Upper lobe of right lung (tissue), 1 donor: ENCODE results near the gene DUSP7. TPM values are rescaled to one million over a fixed set of nuclear protein-coding genes. Genes with fewer than 3 reads are reported as not detected.

Source experiments
- ATAC-seq: fragments of 200-7000 bp; cut with Tn5 transposase; one replicate; pipeline ENCODE4 v1.9.1; 2020; ENCODE audit warnings: mild to moderate bottlenecking, moderate library complexity
- DNase-seq: peaks from one replicate; pipeline ENCODE4 v3.0.0-alpha.2; 2020
- H3K27ac ChIP-seq: fragments of 200-600 bp; one replicate; pipeline ENCODE4 v1.8.0; 2022
- H3K27me3 ChIP-seq: fragments of 200-600 bp; one replicate; pipeline ENCODE4 v1.8.0; 2022; ENCODE audit warnings: mild to moderate bottlenecking
- H3K36me3 ChIP-seq: fragments of 200-600 bp; one replicate; pipeline ENCODE4 v1.8.0; 2022
- H3K4me1 ChIP-seq: fragments of 200-600 bp; one replicate; pipeline ENCODE4 v1.8.0; 2022
- H3K4me3 ChIP-seq: fragments of 200-600 bp; one replicate; pipeline ENCODE4 v1.8.0; 2022; ENCODE audit warnings: mild to moderate bottlenecking
- H3K9me3 ChIP-seq: fragments of 200-600 bp; one replicate; pipeline ENCODE4 v1.8.0; 2022
- intact Hi-C: fragments of 100-400 bp; cut with DNase I; formaldehyde crosslinking; loops from one replicate; pipeline ENCODE4 v1.11.0; 2022
- total RNA-seq: library from RNA; stranded (reverse); fragmentation: NEBNext Ultra II Directional; extraction: Animal tissue kit (Norgen Biotek cat#: 25700); gene quantifications from one replicate; pipeline ENCODE4 v1.2.1, GENCODE V29; 2021
- TF ChIP-seq, protein P1 (sequence below): fragments of 200-600 bp; IDR thresholded peaks from one replicate; pipeline ENCODE4 v1.8.0; 2022; ENCODE audit warnings: antibody characterized with exemption
- donor health status: DM: no; HTN: yes; CAD: no; lungs with severe emphysema.

DUSP7 gene
- total RNA-seq, 1 donor from 2014 or later: 40.7 TPM

- Histone ChIP-seq H3K4me3 (no peak overlapping the region), H3K27ac (no peak overlapping the region), H3K4me1 (peaks cover 12% of the 10 kb centered on the region), H3K9me3 (no peaks in the 10 kb centered on the region), H3K27me3 (no peaks in the 10 kb centered on the region), H3K36me3 (no peaks in the 10 kb centered on the region)
- DNase-seq (no peak), ATAC-seq (no peak)
- intact Hi-C loops: no loop called here
- TF ChIP-seq, protein P1, sequence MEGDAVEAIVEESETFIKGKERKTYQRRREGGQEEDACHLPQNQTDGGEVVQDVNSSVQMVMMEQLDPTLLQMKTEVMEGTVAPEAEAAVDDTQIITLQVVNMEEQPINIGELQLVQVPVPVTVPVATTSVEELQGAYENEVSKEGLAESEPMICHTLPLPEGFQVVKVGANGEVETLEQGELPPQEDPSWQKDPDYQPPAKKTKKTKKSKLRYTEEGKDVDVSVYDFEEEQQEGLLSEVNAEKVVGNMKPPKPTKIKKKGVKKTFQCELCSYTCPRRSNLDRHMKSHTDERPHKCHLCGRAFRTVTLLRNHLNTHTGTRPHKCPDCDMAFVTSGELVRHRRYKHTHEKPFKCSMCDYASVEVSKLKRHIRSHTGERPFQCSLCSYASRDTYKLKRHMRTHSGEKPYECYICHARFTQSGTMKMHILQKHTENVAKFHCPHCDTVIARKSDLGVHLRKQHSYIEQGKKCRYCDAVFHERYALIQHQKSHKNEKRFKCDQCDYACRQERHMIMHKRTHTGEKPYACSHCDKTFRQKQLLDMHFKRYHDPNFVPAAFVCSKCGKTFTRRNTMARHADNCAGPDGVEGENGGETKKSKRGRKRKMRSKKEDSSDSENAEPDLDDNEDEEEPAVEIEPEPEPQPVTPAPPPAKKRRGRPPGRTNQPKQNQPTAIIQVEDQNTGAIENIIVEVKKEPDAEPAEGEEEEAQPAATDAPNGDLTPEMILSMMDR: no peak
Measured at GRCh38 chr3:52078781-52079560, 22.6 kb upstream of the DUSP7 start.

GRCh38 chr3:52077925-52078324 lies 21.6 kb upstream of the DUSP7 start:
- Histone ChIP-seq H3K36me3 (no peaks in the 10 kb centered on the region), H3K9me3 (no peaks in the 10 kb centered on the region), H3K4me1 (peaks cover 12% of the 10 kb centered on the region), H3K27ac (peak overlapping the region; percentile 42), H3K4me3 (no peak overlapping the region), H3K27me3 (no peaks in the 10 kb centered on the region)
- TF ChIP-seq, protein P1: no peak
- intact Hi-C loops: no loop called here
- DNase-seq: no peak
- peak; percentile 71 for ATAC-seq

- Histone ChIP-seq H3K36me3 (no peaks in the 10 kb centered on the region), H3K27me3 (no peaks in the 10 kb centered on the region), H3K9me3 (no peaks in the 10 kb centered on the region), H3K4me1 (peaks cover 13% of the 10 kb centered on the region), H3K4me3 (no peak overlapping the region), H3K27ac (peak overlapping the region; percentile 42)
- TF ChIP-seq, protein P1: no peak
- DNase-seq (no peak), ATAC-seq (peak; percentile 20)
- intact Hi-C loops: no loop called here
Measured at GRCh38 chr3:52076896-52077780, 20.8 kb upstream of the DUSP7 start.

DNA sequence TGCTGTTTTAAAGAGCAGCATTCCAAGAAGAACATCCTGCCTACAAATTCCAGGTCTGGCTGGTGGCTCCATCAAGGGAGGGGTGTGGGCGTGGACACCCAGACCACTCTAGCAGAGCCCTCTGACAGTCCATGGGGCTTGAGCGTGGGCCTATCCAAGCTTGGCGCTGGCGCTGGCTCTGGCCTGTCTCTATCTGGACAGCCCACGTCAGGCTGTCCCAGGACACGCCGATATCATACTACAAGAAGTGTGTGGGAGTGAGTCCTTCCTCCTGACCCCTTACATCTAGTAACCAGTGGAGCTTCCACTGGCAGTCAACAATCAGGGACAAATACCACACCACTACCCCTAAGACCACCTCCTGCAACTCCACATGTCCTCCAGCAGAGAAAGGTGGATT lies 17.1 kb upstream of the DUSP7 start:
- ATAC-seq: peak; percentile 12

DNA sequence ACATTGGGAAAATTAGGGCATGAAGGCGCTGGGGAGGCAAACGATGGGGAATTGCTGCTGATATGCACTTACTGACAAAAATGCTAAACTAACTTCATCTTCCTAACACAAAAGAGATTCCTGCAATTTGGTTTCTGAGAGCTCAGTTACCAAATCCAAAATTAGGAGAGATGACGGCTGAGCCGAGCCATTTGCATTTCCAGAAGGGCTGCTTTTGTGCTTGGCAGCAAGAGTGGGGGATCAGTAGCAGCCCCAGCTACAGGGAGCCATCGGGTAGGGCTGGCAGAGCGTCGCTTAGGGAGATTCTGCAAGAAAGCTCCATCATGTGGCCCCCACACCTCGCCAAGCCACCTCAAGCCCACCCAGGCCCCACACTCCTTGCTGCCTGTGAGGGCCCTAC lies 16.1 kb upstream of the DUSP7 start:
- TF ChIP-seq, protein P1: no peak
- Histone ChIP-seq H3K4me3 (no peak overlapping the region), H3K27ac (no peak overlapping the region), H3K9me3 (no peaks in the 10 kb centered on the region), H3K36me3 (no peaks in the 10 kb centered on the region), H3K4me1 (peaks cover 36% of the 10 kb centered on the region), H3K27me3 (no peaks in the 10 kb centered on the region)
- DNase-seq (no peak), ATAC-seq (no peak)
- intact Hi-C loops: no loop called here

More for the DNA sequence above, 17.1 kb upstream of the DUSP7 start:
- H3K36me3 ChIP-seq: no peaks in the 10 kb centered on the region
- intact Hi-C loops: no loop called here
- H3K27ac ChIP-seq: no peak overlapping the region
- H3K4me3 ChIP-seq: no peak overlapping the region
- no peaks in the 10 kb centered on the region for H3K27me3 ChIP-seq
- no peaks in the 10 kb centered on the region for H3K9me3 ChIP-seq
- H3K4me1 ChIP-seq: peaks cover 40% of the 10 kb centered on the region
- TF ChIP-seq, protein P1: no peak
- no peak for DNase-seq
